Measurements from ENCODE around the gene C1QB. TPM values are rescaled to one million over a fixed set of nuclear protein-coding genes. Genes with fewer than 3 reads are reported as not detected.

Gene C1QB
- total and polyA plus RNA-seq, 2 donors (not counting 1 experiment from before 2014, with no cell fraction given), result 0.16 TPM; not detected in 1

DNA sequence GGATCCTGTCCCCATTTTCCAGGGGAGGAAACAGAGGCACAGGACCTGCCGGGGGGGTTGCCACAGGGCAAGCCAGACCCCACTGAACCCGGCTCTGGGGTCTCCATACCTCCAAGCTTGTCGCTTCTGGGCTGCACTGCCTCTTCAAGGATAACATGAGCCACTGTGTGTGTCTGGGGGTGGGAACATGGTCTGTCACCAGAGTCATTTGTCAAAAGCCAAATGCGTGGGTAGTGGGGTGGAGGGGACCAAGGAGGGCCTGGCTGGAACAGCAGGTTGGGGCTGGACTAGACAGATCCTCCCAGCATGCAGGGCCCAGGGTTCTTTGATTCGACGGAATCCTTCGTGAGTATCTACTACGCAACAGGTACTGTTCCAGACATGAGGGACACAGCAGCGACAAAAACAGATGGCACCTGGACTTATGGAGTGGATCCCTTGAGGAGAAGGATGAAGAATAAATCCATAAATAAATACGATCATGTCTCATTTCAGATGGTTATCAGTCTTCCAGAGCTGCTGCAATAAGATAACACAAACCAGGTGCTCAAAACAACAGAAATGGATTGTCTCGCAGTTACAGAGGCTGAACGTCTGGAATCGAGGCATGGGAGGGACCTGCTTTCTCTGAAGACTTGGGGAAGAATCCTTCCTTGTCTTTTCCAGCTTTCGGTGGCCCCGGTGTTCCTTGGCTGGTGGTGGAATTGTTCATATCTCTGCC, 28.7 kb downstream of the C1QB start:
- 76% methylated on average over 6 of the region's 15 CpGs for WGBS (ENCODE audit: insufficient coverage)
- H3K4me1 Mint-ChIP-seq, result no peaks in the 10 kb centered on the region
- DNase-seq, result no peak
- no peaks in the 10 kb centered on the region for H3K27me3 ChIP-seq (replicated peaks in 1 of 4; ENCODE audit: control extremely low read depth in 1 of 4, control insufficient read depth in 3 of 4, insufficient read depth in 4 of 4, low read length in 3 of 4)
- no peak overlapping the region for H3K4me3 Mint-ChIP-seq
- no peak for TF ChIP-seq EZH2 (IDR thresholded peaks at IDR 0.05; ENCODE audit: borderline replicate concordance, insufficient read depth, low read depth, low read length, poor library complexity, severe bottlenecking)
- TF ChIP-seq, protein P1, sequence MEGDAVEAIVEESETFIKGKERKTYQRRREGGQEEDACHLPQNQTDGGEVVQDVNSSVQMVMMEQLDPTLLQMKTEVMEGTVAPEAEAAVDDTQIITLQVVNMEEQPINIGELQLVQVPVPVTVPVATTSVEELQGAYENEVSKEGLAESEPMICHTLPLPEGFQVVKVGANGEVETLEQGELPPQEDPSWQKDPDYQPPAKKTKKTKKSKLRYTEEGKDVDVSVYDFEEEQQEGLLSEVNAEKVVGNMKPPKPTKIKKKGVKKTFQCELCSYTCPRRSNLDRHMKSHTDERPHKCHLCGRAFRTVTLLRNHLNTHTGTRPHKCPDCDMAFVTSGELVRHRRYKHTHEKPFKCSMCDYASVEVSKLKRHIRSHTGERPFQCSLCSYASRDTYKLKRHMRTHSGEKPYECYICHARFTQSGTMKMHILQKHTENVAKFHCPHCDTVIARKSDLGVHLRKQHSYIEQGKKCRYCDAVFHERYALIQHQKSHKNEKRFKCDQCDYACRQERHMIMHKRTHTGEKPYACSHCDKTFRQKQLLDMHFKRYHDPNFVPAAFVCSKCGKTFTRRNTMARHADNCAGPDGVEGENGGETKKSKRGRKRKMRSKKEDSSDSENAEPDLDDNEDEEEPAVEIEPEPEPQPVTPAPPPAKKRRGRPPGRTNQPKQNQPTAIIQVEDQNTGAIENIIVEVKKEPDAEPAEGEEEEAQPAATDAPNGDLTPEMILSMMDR (IDR thresholded peaks at IDR 0.05), result no peak
- no peaks in the 10 kb centered on the region for H3K79me2 ChIP-seq (ENCODE audit: control insufficient read depth, insufficient read depth, low read length)
- no peak overlapping the region for H3K27ac ChIP-seq (ENCODE audit: low read length in 2 of 2)
- peaks cover 23% of the 10 kb centered on the region for H3K27me3 Mint-ChIP-seq
- POLR2A ChIA-PET, result no interaction called here
- H3K4me3 ChIP-seq (ENCODE audit: control extremely low read depth in 1 of 5, extremely low read depth in 1 of 5, insufficient read depth in 1 of 5, low read depth in 2 of 5, low read length in 4 of 5), result no peak overlapping the region
- no peak overlapping the region for H3K27ac Mint-ChIP-seq
- H3K9ac ChIP-seq (ENCODE audit: low read length), result no peak overlapping the region
- H2AFZ ChIP-seq (ENCODE audit: insufficient read depth, low read depth, low read length, poor library complexity, severe bottlenecking), result no peak overlapping the region
- H3K9me3 Mint-ChIP-seq (ENCODE audit: insufficient read depth), result no peaks in the 10 kb centered on the region
- intact Hi-C loops (cut with micrococcal nuclease), result no loop called here
- H3K36me3 ChIP-seq (replicated peaks in 1 of 2; ENCODE audit: control extremely low read depth in 1 of 2, control insufficient read depth in 1 of 2, extremely low read depth in 1 of 2, insufficient read depth in 2 of 2, low read length in 1 of 2), result no peaks in the 10 kb centered on the region
- no peak overlapping the region for H3K4me2 ChIP-seq (replicated peaks; ENCODE audit: low read depth, low read length, poor library complexity, severe bottlenecking)
- H3K9me3 ChIP-seq (ENCODE audit: control extremely low read depth in 1 of 3, control insufficient read depth in 2 of 3, insufficient read depth in 1 of 3, low read length in 2 of 3), result no peaks in the 10 kb centered on the region
- no peak for ATAC-seq (ENCODE audit: low read depth)
- CTCF ChIA-PET, result no interaction called here
- no peaks in the 10 kb centered on the region for H3K4me1 ChIP-seq (ENCODE audit: control insufficient read depth in 2 of 2, insufficient read depth in 2 of 2, low read length in 2 of 2)
- no peaks in the 10 kb centered on the region for H4K20me1 ChIP-seq (ENCODE audit: control insufficient read depth, insufficient read depth, low read length, poor library complexity, severe bottlenecking)

DNA sequence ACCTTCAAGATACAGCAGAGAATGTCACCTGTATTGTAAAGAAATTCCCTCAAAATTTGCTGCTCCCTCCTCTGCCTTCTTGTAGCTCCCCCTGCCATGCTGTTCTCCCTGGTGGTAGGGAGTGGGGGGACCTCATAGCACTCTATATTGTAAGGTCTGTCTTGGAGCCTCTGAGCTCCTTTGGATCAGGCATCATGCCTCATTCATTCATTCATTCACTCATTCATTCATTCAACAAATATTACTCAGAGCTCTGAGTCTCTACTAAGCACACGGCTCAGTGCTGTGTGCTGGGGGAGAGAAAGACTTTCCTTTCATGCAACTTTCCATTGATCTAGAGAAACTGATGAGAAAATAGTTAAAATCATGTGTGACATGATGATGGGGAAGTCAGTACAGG, 30.5 kb downstream of the C1QB start:
- Histone ChIP-seq H2AFZ (ENCODE audit: insufficient read depth, low read depth, low read length, poor library complexity, severe bottlenecking) (no peak overlapping the region), H3K27ac (ENCODE audit: low read length in 2 of 2) (no peak overlapping the region), H3K9me3 (ENCODE audit: control extremely low read depth in 1 of 3, control insufficient read depth in 2 of 3, insufficient read depth in 1 of 3, low read length in 2 of 3) (no peaks in the 10 kb centered on the region), H3K36me3 (replicated peaks in 1 of 2; ENCODE audit: control extremely low read depth in 1 of 2, control insufficient read depth in 1 of 2, extremely low read depth in 1 of 2, insufficient read depth in 2 of 2, low read length in 1 of 2) (no peaks in the 10 kb centered on the region), H3K4me2 (replicated peaks; ENCODE audit: low read depth, low read length, poor library complexity, severe bottlenecking) (no peak overlapping the region), H3K4me3 (ENCODE audit: control extremely low read depth in 1 of 5, extremely low read depth in 1 of 5, insufficient read depth in 1 of 5, low read depth in 2 of 5, low read length in 4 of 5) (no peak overlapping the region), H3K4me1 (ENCODE audit: control insufficient read depth in 2 of 2, insufficient read depth in 2 of 2, low read length in 2 of 2) (no peaks in the 10 kb centered on the region), H3K9ac (ENCODE audit: low read length) (no peak overlapping the region), H3K79me2 (ENCODE audit: control insufficient read depth, insufficient read depth, low read length) (no peaks in the 10 kb centered on the region), H3K27me3 (replicated peaks in 1 of 4; ENCODE audit: control extremely low read depth in 1 of 4, control insufficient read depth in 3 of 4, insufficient read depth in 4 of 4, low read length in 3 of 4) (no peaks in the 10 kb centered on the region), H4K20me1 (ENCODE audit: control insufficient read depth, insufficient read depth, low read length, poor library complexity, severe bottlenecking) (no peaks in the 10 kb centered on the region)
- Mint-ChIP-seq H3K9me3 (ENCODE audit: insufficient read depth) (no peaks in the 10 kb centered on the region), H3K4me3 (no peak overlapping the region), H3K4me1 (no peaks in the 10 kb centered on the region), H3K27ac (no peak overlapping the region), H3K27me3 (peaks cover 33% of the 10 kb centered on the region)
- POLR2A ChIA-PET, result no interaction called here
- WGBS (ENCODE audit: insufficient coverage), result no CpG with 5 or more reads among the region's 1 CpG
- TF ChIP-seq, protein P1 (IDR thresholded peaks at IDR 0.05), result no peak
- no peak for TF ChIP-seq EZH2 (IDR thresholded peaks at IDR 0.05; ENCODE audit: borderline replicate concordance, insufficient read depth, low read depth, low read length, poor library complexity, severe bottlenecking)
- intact Hi-C loops (cut with micrococcal nuclease), result no loop called here
- CTCF ChIA-PET, result no interaction called here
- DNase-seq (no peak), ATAC-seq (ENCODE audit: low read depth) (no peak)

Data from B cell (primary cell).